ENCODE measurements around the gene DNM3. TPM values are rescaled to one million over a fixed set of nuclear protein-coding genes. Genes with fewer than 3 reads are reported as not detected.

The DNM3 gene
- total and polyA plus RNA-seq, 2 donors (not counting 3 experiments of a cell fraction or from before 2014, with no cell fraction given): 1.4 to 2.5 TPM

GRCh38 chr1:172344444-172344843 is 503.1 kb downstream of the DNM3 start:
- POLR2A ChIA-PET: interaction anchor here (1.5 kb wide), 1 partner anchor 15 kb away, joined by 7 read pairs; no protein-coding TSS in a partner anchor
- H3K4me1 ChIP-seq (ENCODE audit: control insufficient read depth, extremely low read depth, insufficient read depth, low read length): peaks cover 26% of the 10 kb centered on the region
- BruUV-seq (replicated peaks): no TSS peak
- no peaks in the 10 kb centered on the region for H4K20me1 ChIP-seq (replicated peaks; ENCODE audit: control insufficient read depth, extremely low read depth, insufficient read depth, low read length)
- no peak overlapping the region for H2AFZ ChIP-seq (ENCODE audit: low read depth, low read length)
- DNase-seq (ENCODE audit: low read depth, low spot score): no peak
- no peak overlapping the region for H3K4me3 ChIP-seq (replicated peaks in 1 of 3; ENCODE audit: insufficient read depth in 1 of 3, low read depth in 1 of 3, low read length in 3 of 3)
- H3K79me2 ChIP-seq (ENCODE audit: control insufficient read depth, insufficient read depth, low read length): no peaks in the 10 kb centered on the region
- dilution Hi-C loops (cut with MboI; ENCODE audit: extremely low pct_ligation_motif_present, low sequenced_read_pairs): no loop called here
- H3K36me3 ChIP-seq (ENCODE audit: control insufficient read depth in 2 of 2, extremely low read depth in 1 of 2, insufficient read depth in 2 of 2, low read length in 2 of 2): no peaks in the 10 kb centered on the region
- peak overlapping the region; percentile 90 for H3K9ac ChIP-seq (replicated peaks; ENCODE audit: extremely low read depth, insufficient read depth, low read length)
- CTCF ChIA-PET: interaction anchor here (1.7 to 3.3 kb wide), 4 partner anchors 9 to 342 kb away, joined by 5 to 28 read pairs (median 10); no protein-coding TSS in a partner anchor
- H3K27me3 ChIP-seq (ENCODE audit: control insufficient read depth in 2 of 2, insufficient read depth in 2 of 2, low read length in 2 of 2): no peaks in the 10 kb centered on the region
- H3K9me3 ChIP-seq (replicated peaks; ENCODE audit: control insufficient read depth, insufficient read depth, low read length): no peaks in the 10 kb centered on the region
- TF ChIP-seq POLR2A (IDR thresholded peaks at IDR 0.05; ENCODE audit: low read depth, low read length) (no peak), GATA2 (IDR thresholded peaks at IDR 0.05; ENCODE audit: insufficient read depth, insufficient read length, low read depth, low read length) (no peak)
- no peaks in the 10 kb centered on the region for H3K9me1 ChIP-seq (replicated peaks; ENCODE audit: control insufficient read depth, extremely low read depth, insufficient read depth, low read length)
- peak overlapping the region; percentile 78 for H3K4me2 ChIP-seq (ENCODE audit: insufficient read depth, low read length)
- intact Hi-C loops (cut with micrococcal nuclease): loop anchor here (1.0 to 5.0 kb wide), 2 partner anchors 14 to 202 kb away; no protein-coding TSS in a partner anchor
- FAIRE-seq: no peak
- H3K27ac ChIP-seq (ENCODE audit: insufficient read depth, low read depth, low read length): peak overlapping the region; percentile 99

GRCh38 chr1:172345077-172345476 is 503.8 kb downstream of the DNM3 start:
- ChIA-PET CTCF (interaction anchor here (1.7 to 3.3 kb wide), 3 partner anchors 9 to 343 kb away, joined by 5 to 28 read pairs (median 8); no protein-coding TSS in a partner anchor), POLR2A (no interaction called here)
- H3K27me3 ChIP-seq (ENCODE audit: control insufficient read depth in 2 of 2, insufficient read depth in 2 of 2, low read length in 2 of 2): no peaks in the 10 kb centered on the region
- no peaks in the 10 kb centered on the region for H3K9me3 ChIP-seq (replicated peaks; ENCODE audit: control insufficient read depth, insufficient read depth, low read length)
- H3K79me2 ChIP-seq (ENCODE audit: control insufficient read depth, insufficient read depth, low read length): no peaks in the 10 kb centered on the region
- H3K4me3 ChIP-seq (replicated peaks in 1 of 3; ENCODE audit: insufficient read depth in 1 of 3, low read depth in 1 of 3, low read length in 3 of 3): no peak overlapping the region
- DNase-seq (ENCODE audit: low read depth, low spot score) (no peak), FAIRE-seq (no peak)
- no peak for TF ChIP-seq FOS (IDR thresholded peaks at IDR 0.05; ENCODE audit: borderline replicate concordance, insufficient read depth, low read length)
- no peak for TF ChIP-seq JUN (IDR thresholded peaks at IDR 0.05; ENCODE audit: borderline replicate concordance, insufficient read depth, insufficient read length, low read depth)
- no peak for TF ChIP-seq GATA2 (IDR thresholded peaks at IDR 0.05; ENCODE audit: insufficient read depth, insufficient read length, low read depth, low read length)
- no peak for TF ChIP-seq MAX (IDR thresholded peaks at IDR 0.05; ENCODE audit: insufficient read depth, insufficient read length)
- TF ChIP-seq MYC (IDR thresholded peaks at IDR 0.05; ENCODE audit: low read depth, low read length): no peak
- no peak for TF ChIP-seq POLR2AphosphoS5 (IDR thresholded peaks at IDR 0.05; ENCODE audit: insufficient read depth, low read depth, low read length)
- no peak for TF ChIP-seq POLR2A (IDR thresholded peaks at IDR 0.05; ENCODE audit: low read depth, low read length)
- TF ChIP-seq EZH2 (IDR thresholded peaks at IDR 0.05; ENCODE audit: borderline replicate concordance, low read depth, low read length, severe bottlenecking): no peak
- no peak for TF ChIP-seq CTCF (IDR thresholded peaks at IDR 0.05; ENCODE audit: extremely low read depth in 1 of 2, insufficient read depth in 1 of 2, low read depth in 1 of 2, low read length in 2 of 2)
- H2AFZ ChIP-seq (ENCODE audit: low read depth, low read length): no peak overlapping the region
- dilution Hi-C loops (cut with MboI; ENCODE audit: extremely low pct_ligation_motif_present, low sequenced_read_pairs) (no loop called here), intact Hi-C loops (cut with micrococcal nuclease) (no loop called here)
- no TSS peak for BruUV-seq (replicated peaks)
- H3K27ac ChIP-seq (ENCODE audit: insufficient read depth, low read depth, low read length): no peak overlapping the region
- H3K4me2 ChIP-seq (ENCODE audit: insufficient read depth, low read length): no peak overlapping the region
- H4K20me1 ChIP-seq (replicated peaks; ENCODE audit: control insufficient read depth, extremely low read depth, insufficient read depth, low read length): no peaks in the 10 kb centered on the region
- peaks cover 26% of the 10 kb centered on the region for H3K4me1 ChIP-seq (ENCODE audit: control insufficient read depth, extremely low read depth, insufficient read depth, low read length)
- H3K9me1 ChIP-seq (replicated peaks; ENCODE audit: control insufficient read depth, extremely low read depth, insufficient read depth, low read length): no peaks in the 10 kb centered on the region
- no peaks in the 10 kb centered on the region for H3K36me3 ChIP-seq (ENCODE audit: control insufficient read depth in 2 of 2, extremely low read depth in 1 of 2, insufficient read depth in 2 of 2, low read length in 2 of 2)
- no peak overlapping the region for H3K9ac ChIP-seq (replicated peaks; ENCODE audit: extremely low read depth, insufficient read depth, low read length)
